ENCODE results near the gene PARVB.

GRCh38 chr22:44136786-44137185 is 112.7 kb downstream of the PARVB start:
- TF ChIP-seq POLR2A (IDR thresholded peaks at IDR 0.05; ENCODE audit: low read length), result no peak
- TF ChIP-seq GATA1 (IDR thresholded peaks at IDR 0.05; ENCODE audit: low read depth, low read length), result no peak

Measured in erythroblast (primary cell).